Upper lobe of right lung (tissue), 1 donor: ENCODE measurements around the gene POLN. TPM values are rescaled to one million over a fixed set of nuclear protein-coding genes. Genes with fewer than 3 reads are reported as not detected.

Experiments
- ATAC-seq: fragments of 200-7000 bp; cut with Tn5 transposase; one replicate; pipeline ENCODE4 v1.9.1; 2020; ENCODE audit warnings: mild to moderate bottlenecking, moderate library complexity
- DNase-seq: peaks from one replicate; pipeline ENCODE4 v3.0.0-alpha.2; 2020
- H3K27ac ChIP-seq: fragments of 200-600 bp; one replicate; pipeline ENCODE4 v1.8.0; 2022
- H3K27me3 ChIP-seq: fragments of 200-600 bp; one replicate; pipeline ENCODE4 v1.8.0; 2022; ENCODE audit warnings: mild to moderate bottlenecking
- H3K36me3 ChIP-seq: fragments of 200-600 bp; one replicate; pipeline ENCODE4 v1.8.0; 2022
- H3K4me1 ChIP-seq: fragments of 200-600 bp; one replicate; pipeline ENCODE4 v1.8.0; 2022
- H3K4me3 ChIP-seq: fragments of 200-600 bp; one replicate; pipeline ENCODE4 v1.8.0; 2022; ENCODE audit warnings: mild to moderate bottlenecking
- H3K9me3 ChIP-seq: fragments of 200-600 bp; one replicate; pipeline ENCODE4 v1.8.0; 2022
- CTCF ChIP-seq: fragments of 200-600 bp; IDR thresholded peaks from one replicate; pipeline ENCODE4 v1.8.0; 2022; ENCODE audit warnings: antibody characterized with exemption
- intact Hi-C: fragments of 100-400 bp; cut with DNase I; formaldehyde crosslinking; loops from one replicate; pipeline ENCODE4 v1.11.0; 2022
- total RNA-seq: library from RNA; stranded (reverse); fragmentation: NEBNext Ultra II Directional; extraction: Animal tissue kit (Norgen Biotek cat#: 25700); gene quantifications from one replicate; pipeline ENCODE4 v1.2.1, GENCODE V29; 2021
- donor health status: DM: no; HTN: yes; CAD: no; lungs with severe emphysema.

The POLN gene
- total RNA-seq, 1 donor from 2014 or later = 2.7 TPM

GRCh38 chr4:2251795-2252529 lies 10.0 kb upstream of the POLN start:
- H3K36me3 ChIP-seq = peaks cover 71% of the 10 kb centered on the region
- ATAC-seq (no peak), DNase-seq (peak; percentile 52)
- intact Hi-C loops = no loop called here
- TF ChIP-seq CTCF = no peak
- no peaks in the 10 kb centered on the region for H3K27me3 ChIP-seq
- H3K27ac ChIP-seq = no peak overlapping the region
- H3K4me1 ChIP-seq = peaks cover 20% of the 10 kb centered on the region
- H3K4me3 ChIP-seq = no peak overlapping the region
- H3K9me3 ChIP-seq = no peaks in the 10 kb centered on the region

- intact Hi-C loops = no loop called here
These were observed 9.3 kb upstream of the POLN start for GRCh38 chr4:2251073-2251794.

GRCh38 chr4:2250357-2251072 lies 8.6 kb upstream of the POLN start:
- Histone ChIP-seq H3K4me1 (peaks cover 7% of the 10 kb centered on the region), H3K27ac (no peak overlapping the region)

More at GRCh38 chr4:2251073-2251794, 9.3 kb upstream of the POLN start:
- Histone ChIP-seq H3K9me3 (no peaks in the 10 kb centered on the region), H3K27ac (no peak overlapping the region), H3K27me3 (no peaks in the 10 kb centered on the region), H3K36me3 (peaks cover 71% of the 10 kb centered on the region), H3K4me1 (peaks cover 13% of the 10 kb centered on the region), H3K4me3 (no peak overlapping the region)
- ATAC-seq (no peak), DNase-seq (peak; percentile 57)
- no peak for TF ChIP-seq CTCF

GRCh38 chr4:2249526-2250356 lies 7.8 kb upstream of the POLN start:
- Histone ChIP-seq H3K27me3 (no peaks in the 10 kb centered on the region), H3K9me3 (no peaks in the 10 kb centered on the region), H3K27ac (no peak overlapping the region), H3K4me1 (peaks cover 9% of the 10 kb centered on the region), H3K4me3 (no peak overlapping the region), H3K36me3 (peaks cover 68% of the 10 kb centered on the region)
- ATAC-seq = no peak
- intact Hi-C loops = no loop called here
- peak; percentile 55 for DNase-seq
- no peak for TF ChIP-seq CTCF

More at GRCh38 chr4:2250357-2251072, 8.6 kb upstream of the POLN start:
- H3K27me3 ChIP-seq = no peaks in the 10 kb centered on the region
- no peak overlapping the region for H3K4me3 ChIP-seq
- intact Hi-C loops = no loop called here
- no peaks in the 10 kb centered on the region for H3K9me3 ChIP-seq
- ATAC-seq (no peak), DNase-seq (peak; percentile 37)
- peaks cover 71% of the 10 kb centered on the region for H3K36me3 ChIP-seq
- TF ChIP-seq CTCF = no peak

GRCh38 chr4:2248821-2249261 lies 6.9 kb upstream of the POLN start:
- no peak for DNase-seq
- Histone ChIP-seq H3K36me3 (peaks cover 59% of the 10 kb centered on the region), H3K4me1 (peaks cover 18% of the 10 kb centered on the region), H3K27me3 (no peaks in the 10 kb centered on the region), H3K4me3 (no peak overlapping the region), H3K27ac (no peak overlapping the region), H3K9me3 (no peaks in the 10 kb centered on the region)
- TF ChIP-seq CTCF = no peak
- intact Hi-C loops = no loop called here
- ATAC-seq = no peak
